ENCODE results near the gene HSF2BP. TPM values are rescaled to one million over a fixed set of nuclear protein-coding genes. Genes with fewer than 3 reads are reported as not detected.

The HSF2BP gene
- total RNA-seq, 6 donors from 2014 or later, result 0.40 to 0.91 (median 0.45) TPM; not detected in 2

DNA sequence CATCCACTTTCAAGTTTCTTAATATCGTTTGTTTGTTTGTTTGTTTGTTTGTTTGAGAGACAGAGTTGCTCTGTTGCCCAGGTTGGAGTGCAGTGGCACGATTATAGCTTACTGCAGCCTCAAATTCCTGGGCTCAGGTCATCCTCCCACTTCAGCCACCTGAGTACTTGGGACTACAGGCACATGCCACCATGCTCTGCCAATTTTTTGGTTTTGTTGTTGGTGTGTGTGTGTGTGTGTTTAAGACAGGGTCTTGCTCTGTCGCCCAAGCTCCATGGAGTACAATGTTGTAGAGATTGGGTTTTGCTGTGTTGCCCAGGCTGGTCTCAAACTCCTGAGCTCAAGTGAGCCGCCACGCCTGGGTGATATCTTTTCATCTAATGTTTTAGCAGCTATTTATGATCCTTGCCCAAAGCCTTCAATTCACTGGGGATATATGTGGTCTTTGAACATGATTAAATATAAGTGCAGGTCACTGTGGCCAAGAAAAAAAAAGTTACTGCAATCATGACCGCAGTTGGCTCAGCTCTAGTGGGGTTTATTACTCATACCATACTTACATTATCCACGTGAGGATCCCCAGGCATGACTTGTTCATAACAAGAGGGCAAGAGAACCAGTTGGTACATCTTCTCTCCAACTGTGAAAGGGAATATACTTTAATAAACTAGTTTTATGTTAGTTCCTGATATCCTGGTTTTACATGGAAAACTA lies 8.1 kb upstream of the HSF2BP start:
- no peak overlapping the region for H3K27ac ChIP-seq
- no peak overlapping the region for H3K4me3 ChIP-seq
- no peaks in the 10 kb centered on the region for H3K9me3 ChIP-seq
- ATAC-seq (ENCODE audit: low FRiP score in 2 of 2) (no peak), DNase-seq (no peak)
- WGBS, 2 donors, result 88 to 92% methylated on average over 7 of the region's 7 CpGs
- no peaks in the 10 kb centered on the region for H3K27me3 ChIP-seq
- TF ChIP-seq POLR2A (IDR thresholded peaks at IDR 0.05), result no peak
- no peak for TF ChIP-seq EP300 (IDR thresholded peaks at IDR 0.05)
- no peak for TF ChIP-seq POLR2AphosphoS5 (IDR thresholded peaks at IDR 0.05)
- TF ChIP-seq CTCF (IDR thresholded peaks at IDR 0.05), result no peak
- H3K4me1 ChIP-seq, result peaks cover 0 to 9% (median 3%) of the 10 kb centered on the region in 4 donors
- peaks cover 7 to 60% (median 18%) of the 10 kb centered on the region in 4 donors for H3K36me3 ChIP-seq

DNA sequence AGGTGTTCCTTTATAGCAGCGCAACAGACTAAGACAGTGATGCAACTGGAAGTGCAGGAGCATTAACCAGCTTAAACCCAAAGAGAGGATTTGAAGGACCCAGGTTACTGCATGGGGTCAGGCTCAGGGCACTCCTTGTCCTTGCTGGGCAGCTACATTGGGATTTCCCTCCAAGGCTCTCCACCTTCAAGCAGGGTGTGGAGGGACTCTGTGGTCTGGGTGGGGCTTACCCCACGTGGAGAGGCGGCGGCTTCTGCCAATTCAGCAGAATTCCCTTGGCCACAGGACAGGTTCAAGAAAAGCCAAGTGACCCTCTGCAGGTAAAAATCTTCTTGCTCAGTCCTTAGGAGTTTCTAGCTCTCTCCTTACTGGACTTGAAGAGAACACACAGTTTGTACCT lies 6.6 kb upstream of the HSF2BP start:
- Histone ChIP-seq H3K4me3 (no peak overlapping the region), H3K27me3 (no peaks in the 10 kb centered on the region), H3K9me3 (no peaks in the 10 kb centered on the region), H3K4me1 (peaks cover 5 to 14% (median 8%) of the 10 kb centered on the region in 4 donors), H3K27ac (no peak overlapping the region), H3K36me3 (peaks cover 6 to 53% (median 16%) of the 10 kb centered on the region in 4 donors)
- 86 to 87% methylated on average over 1 to 4 of the region's 4 CpGs for WGBS, 2 donors
- ATAC-seq (ENCODE audit: low FRiP score in 2 of 2), result peak in 1 of 2 donors; percentile 67
- TF ChIP-seq POLR2AphosphoS5 (IDR thresholded peaks at IDR 0.05), result no peak
- no peak for TF ChIP-seq POLR2A (IDR thresholded peaks at IDR 0.05)
- no peak for TF ChIP-seq CTCF (IDR thresholded peaks at IDR 0.05)
- no peak for TF ChIP-seq EP300 (IDR thresholded peaks at IDR 0.05)
- DNase-seq, result peak in 1 of 2 donors; percentile 48

- H3K36me3 ChIP-seq, result peaks cover 0 to 41% (median 7%) of the 10 kb centered on the region in 4 donors
- 37 to 55% methylated on average over 4 of the region's 4 CpGs for WGBS, 2 donors
- no peak overlapping the region for H3K27ac ChIP-seq
- H3K4me1 ChIP-seq, result peaks cover 14 to 23% (median 19%) of the 10 kb centered on the region in 4 donors
- no peaks in the 10 kb centered on the region for H3K9me3 ChIP-seq
- H3K4me3 ChIP-seq, result no peak overlapping the region
- TF ChIP-seq EP300 (IDR thresholded peaks at IDR 0.05), result no peak
- no peak for TF ChIP-seq CTCF (IDR thresholded peaks at IDR 0.05)
- no peak for TF ChIP-seq POLR2AphosphoS5 (IDR thresholded peaks at IDR 0.05)
- no peak for TF ChIP-seq POLR2A (IDR thresholded peaks at IDR 0.05)
- ATAC-seq (ENCODE audit: low FRiP score in 2 of 2) (no peak), DNase-seq (no peak)
- no peaks in the 10 kb centered on the region for H3K27me3 ChIP-seq
These were observed 5.1 kb upstream of the HSF2BP start for GRCh38 chr21:43664358-43664757.

DNA sequence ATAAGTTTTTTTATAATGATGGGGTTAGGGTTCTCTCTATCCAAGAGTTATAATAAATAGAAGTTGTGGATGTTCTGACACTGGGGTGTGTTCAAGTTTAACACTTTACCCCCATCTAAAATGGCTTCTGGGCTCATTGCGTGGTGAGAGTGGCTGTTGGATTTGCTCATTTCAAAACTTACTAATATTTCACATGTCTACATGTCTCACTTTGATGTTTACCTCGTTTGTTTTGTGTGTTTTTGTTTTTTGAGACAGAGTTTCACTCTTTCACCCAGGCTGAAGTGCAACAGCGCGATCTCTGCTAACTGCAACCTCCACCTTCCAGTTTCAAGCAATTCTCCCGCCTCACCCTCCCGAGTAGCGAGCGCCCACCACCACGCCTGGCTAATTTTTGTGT lies 3.7 kb upstream of the HSF2BP start:
- ATAC-seq (ENCODE audit: low FRiP score in 2 of 2) (no peak), DNase-seq (no peak)
- Histone ChIP-seq H3K27ac (no peak overlapping the region), H3K9me3 (no peaks in the 10 kb centered on the region), H3K36me3 (peaks cover 0 to 41% (median 7%) of the 10 kb centered on the region in 4 donors), H3K4me1 (peaks cover 20 to 31% (median 27%) of the 10 kb centered on the region in 4 donors), H3K27me3 (no peaks in the 10 kb centered on the region), H3K4me3 (no peak overlapping the region)
- WGBS, 2 donors, result 87% methylated on average over 9 of the region's 9 CpGs
- TF ChIP-seq POLR2A (IDR thresholded peaks at IDR 0.05), result no peak
- no peak for TF ChIP-seq CTCF (IDR thresholded peaks at IDR 0.05)
- no peak for TF ChIP-seq EP300 (IDR thresholded peaks at IDR 0.05)
- TF ChIP-seq POLR2AphosphoS5 (IDR thresholded peaks at IDR 0.05), result no peak

- Histone ChIP-seq H3K9me3 (no peaks in the 10 kb centered on the region), H3K4me1 (peaks cover 23 to 37% (median 30%) of the 10 kb centered on the region in 4 donors), H3K4me3 (no peak overlapping the region), H3K27me3 (no peaks in the 10 kb centered on the region), H3K27ac (no peak overlapping the region), H3K36me3 (peaks cover 0 to 41% (median 7%) of the 10 kb centered on the region in 4 donors)
- no peak for ATAC-seq (ENCODE audit: low FRiP score in 2 of 2)
- WGBS, 2 donors, result 67 to 78% methylated on average over 6 of the region's 6 CpGs
- no peak for DNase-seq
- TF ChIP-seq CTCF (IDR thresholded peaks at IDR 0.05) (no peak), EP300 (IDR thresholded peaks at IDR 0.05) (no peak), POLR2A (IDR thresholded peaks at IDR 0.05) (no peak), POLR2AphosphoS5 (IDR thresholded peaks at IDR 0.05) (no peak)
These were observed 3.0 kb upstream of the HSF2BP start for GRCh38 chr21:43662286-43662685.

Data from upper lobe of left lung (tissue), 6 donors.